NB4 (cell line): ENCODE measurements around the gene KIF6.

Experiments used
- CTCF ChIP-seq: IDR thresholded peaks from one replicate; pipeline ENCODE4 v1.5.1; 2012; ENCODE audit warnings: low read depth, low read length
- MYC ChIP-seq: IDR thresholded peaks from 2 replicates; pipeline ENCODE4 v1.6.1; 2011; ENCODE audit warnings: low read depth, low read length
- POLR2A ChIP-seq: IDR thresholded peaks from 2 replicates; pipeline ENCODE4 v1.6.1; 2011; ENCODE audit warnings: mild to moderate bottlenecking; ENCODE audit not compliant: insufficient read length; ENCODE audit errors: extremely low read depth

GRCh38 chr6:39493174-39493573 lies 232.0 kb downstream of the KIF6 start:
- TF ChIP-seq CTCF (no peak), POLR2A (no peak), MYC (no peak)
